HG02973 (cell line): ENCODE results near the gene MFAP5.
A peak's percentile ranks its signal among the peaks of the same experiment; 100 is the strongest.
"Not testable (repeated sequence)": the region's sequence is repeated elsewhere in the genome, so short reads cannot be mapped to it uniquely, and the experiment has no call there.

Experiments used
- ATAC-seq: cut with Tn5 transposase; IDR thresholded peaks from one replicate; pipeline ENCODE4 v1.9.1; 2021; ENCODE audit warnings: moderate library complexity; ENCODE audit not compliant: unreplicated experiment

The MFAP5 gene

DNA sequence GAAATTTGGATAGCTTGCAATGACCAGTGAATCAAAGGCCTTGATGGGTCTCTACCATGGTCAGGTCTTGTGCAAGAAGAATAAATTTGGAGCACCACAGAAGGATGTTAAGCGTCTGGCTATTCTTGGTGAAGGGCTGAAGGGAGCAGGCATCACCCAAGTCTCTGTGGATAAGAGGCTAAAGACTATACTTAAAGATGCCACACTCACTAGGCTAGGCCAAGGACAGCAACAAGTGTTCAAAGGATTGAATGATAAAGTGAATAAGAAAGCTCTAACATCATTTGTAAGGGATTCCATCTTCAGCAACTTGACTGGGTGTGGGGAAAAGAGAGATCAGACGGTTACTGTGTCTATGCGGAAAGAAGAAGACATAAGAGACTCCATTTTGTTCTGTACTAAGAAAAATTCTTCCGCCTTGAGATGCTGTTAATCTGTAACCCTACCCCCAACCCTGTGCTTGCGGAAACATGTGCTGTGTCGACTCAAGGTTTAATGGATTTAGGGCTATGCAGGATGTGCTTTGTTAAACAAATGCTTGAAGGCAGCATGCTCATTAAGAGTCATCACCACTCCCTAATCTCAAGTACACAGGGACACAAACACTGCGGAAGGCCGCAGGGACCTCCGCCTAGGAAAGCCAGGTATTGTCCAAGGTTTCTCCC is 27.2 kb downstream of the MFAP5 start:
- not testable (repeated sequence) for ATAC-seq

DNA sequence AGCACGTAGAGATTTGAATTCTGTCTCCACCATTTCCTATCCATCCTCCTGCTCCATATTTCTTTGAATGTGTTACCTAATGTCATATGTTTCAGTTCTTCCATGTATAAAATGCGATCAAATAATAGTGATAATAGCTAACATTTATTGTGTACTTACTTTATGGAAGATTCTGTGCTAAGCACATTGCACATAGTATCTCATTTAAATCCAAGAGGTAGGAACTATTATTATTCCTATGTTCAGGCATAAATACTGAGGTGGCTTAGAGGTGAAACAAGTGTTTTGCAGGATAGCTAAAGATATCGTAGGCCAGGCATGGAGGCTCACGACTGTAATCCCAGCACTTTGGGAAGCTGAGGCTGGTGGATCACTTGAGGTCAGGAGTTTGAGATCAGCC is 32.5 kb downstream of the MFAP5 start:
- peak; percentile 2 for ATAC-seq

GRCh38 chr12:8629486-8630033 is 33.1 kb downstream of the MFAP5 start:
- ATAC-seq = peak; percentile 94

- ATAC-seq = no peak
These were observed 33.9 kb downstream of the MFAP5 start for GRCh38 chr12:8628731-8629130.

DNA sequence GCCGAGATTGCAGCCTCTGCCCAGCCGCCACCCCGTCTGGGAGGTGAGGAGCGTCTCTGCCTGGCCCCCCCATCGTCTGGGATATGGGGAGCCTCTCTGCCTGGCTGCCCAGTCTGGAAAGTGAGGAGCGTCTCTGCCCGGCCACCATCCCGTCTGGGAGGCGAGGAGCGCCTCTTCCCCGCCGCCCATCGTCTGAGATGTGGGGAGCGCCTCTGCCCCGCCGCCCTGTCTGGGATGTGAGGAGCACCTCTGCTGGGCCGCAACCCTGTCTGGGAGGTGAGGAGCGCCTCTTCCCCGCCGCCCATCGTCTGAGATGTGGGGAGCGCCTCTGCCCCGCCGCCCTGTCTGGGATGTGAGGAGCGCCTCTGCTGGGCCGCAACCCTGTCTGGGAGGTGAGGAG is 37.9 kb downstream of the MFAP5 start:
- ATAC-seq = not testable (repeated sequence)

GRCh38 chr12:8622646-8623045 is 40.0 kb downstream of the MFAP5 start:
- ATAC-seq = no peak

GRCh38 chr12:8615206-8615605 is 47.4 kb downstream of the MFAP5 start:
- no peak for ATAC-seq

GRCh38 chr12:8613881-8614280 is 48.7 kb downstream of the MFAP5 start:
- ATAC-seq = not testable (repeated sequence)

GRCh38 chr12:8612629-8613028 is 50.0 kb downstream of the MFAP5 start, which contains the start of gene AICDA:
AICDA (minus strand) TSS chr12:8612859; CDS start chr12:8612767, 92 bp downstream.
- ATAC-seq = no peak

- no peak for ATAC-seq
These were observed 53.5 kb downstream of the MFAP5 start for GRCh38 chr12:8609061-8609570.

GRCh38 chr12:8606890-8607289 is 55.7 kb downstream of the MFAP5 start:
- ATAC-seq = no peak

- ATAC-seq = no peak
These were observed 57.6 kb downstream of the MFAP5 start for GRCh38 chr12:8605057-8605456.

- no peak for ATAC-seq
These were observed 58.8 kb downstream of the MFAP5 start for GRCh38 chr12:8603856-8604255.

- ATAC-seq = no peak
These were observed 59.3 kb downstream of the MFAP5 start for GRCh38 chr12:8603286-8603685.

DNA sequence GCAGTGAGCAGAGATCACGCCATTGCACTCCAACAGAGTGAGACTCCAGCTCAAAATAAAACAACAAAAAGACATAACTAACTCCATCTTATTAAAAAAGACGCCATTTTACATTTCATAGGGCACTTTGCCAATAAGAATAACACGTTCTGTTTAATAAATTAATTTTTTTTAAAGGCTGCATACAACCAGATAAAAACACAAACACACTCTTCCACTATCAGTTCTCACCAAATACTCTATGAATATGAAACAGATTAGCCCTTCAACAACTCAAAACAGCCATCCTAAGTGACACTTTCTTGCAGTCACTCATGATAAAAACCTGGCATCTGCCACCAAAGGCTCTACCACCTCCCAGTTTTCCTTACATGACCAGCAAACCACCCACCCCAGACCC is 66.1 kb downstream of the MFAP5 start:
- ATAC-seq = no peak
